NCI-H526 treated with DMSO at 0.1 percent for 48 hours (cell line): ENCODE measurements around the gene TMEM215.
"Not testable (repeated sequence)": the region's sequence is repeated elsewhere in the genome, so short reads cannot be mapped to it uniquely, and the experiment has no call there.

Experiments
- DNase-seq: peaks from one replicate; lab custom pipeline; 2025; lab: John Stamatoyannopoulos, UW

TMEM215 gene, protein sequence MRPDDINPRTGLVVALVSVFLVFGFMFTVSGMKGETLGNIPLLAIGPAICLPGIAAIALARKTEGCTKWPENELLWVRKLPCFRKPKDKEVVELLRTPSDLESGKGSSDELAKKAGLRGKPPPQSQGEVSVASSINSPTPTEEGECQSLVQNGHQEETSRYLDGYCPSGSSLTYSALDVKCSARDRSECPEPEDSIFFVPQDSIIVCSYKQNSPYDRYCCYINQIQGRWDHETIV

DNA sequence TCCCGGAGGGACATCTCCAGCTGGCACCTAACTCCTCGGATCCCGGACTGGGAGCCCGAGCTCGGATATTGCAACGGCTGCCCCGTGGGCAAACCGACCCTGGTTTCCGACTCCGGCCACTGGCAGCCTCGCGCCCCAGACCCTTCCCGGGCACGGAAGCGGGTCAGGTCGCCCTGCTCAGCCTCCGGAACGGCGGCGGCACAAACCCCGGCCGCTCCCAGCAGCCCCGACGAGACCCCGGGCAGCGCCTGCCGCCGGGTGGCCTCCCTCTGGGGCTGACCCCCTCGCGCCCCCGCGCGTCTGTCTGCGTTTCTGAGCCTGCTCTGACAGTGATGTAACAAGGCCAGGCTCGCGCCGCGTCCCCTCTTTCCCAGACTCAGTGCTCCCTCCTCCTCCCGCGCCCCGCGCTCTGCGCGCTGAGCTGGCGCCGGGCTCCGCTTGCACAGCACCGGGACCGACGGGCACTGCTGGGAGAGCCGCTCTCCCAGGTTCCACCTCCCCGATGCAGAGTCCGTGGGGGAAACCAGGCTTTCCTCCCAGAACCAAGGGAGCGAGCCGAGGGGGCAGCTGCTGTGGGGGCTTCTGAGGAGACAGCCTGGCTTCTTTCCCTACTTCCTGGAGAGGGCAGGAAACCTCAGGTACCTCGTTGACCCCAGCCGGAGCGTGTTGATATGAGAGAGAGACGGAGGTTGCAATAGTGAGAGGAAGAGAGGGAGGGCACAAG, at the start of gene TMEM215:
TSS of gene TMEM215 (plus strand) at position 373 of the 724 bp plus-strand sequence. CDS start 644 bp downstream, outside the sequence.
- peak; percentile 36 for DNase-seq

DNA sequence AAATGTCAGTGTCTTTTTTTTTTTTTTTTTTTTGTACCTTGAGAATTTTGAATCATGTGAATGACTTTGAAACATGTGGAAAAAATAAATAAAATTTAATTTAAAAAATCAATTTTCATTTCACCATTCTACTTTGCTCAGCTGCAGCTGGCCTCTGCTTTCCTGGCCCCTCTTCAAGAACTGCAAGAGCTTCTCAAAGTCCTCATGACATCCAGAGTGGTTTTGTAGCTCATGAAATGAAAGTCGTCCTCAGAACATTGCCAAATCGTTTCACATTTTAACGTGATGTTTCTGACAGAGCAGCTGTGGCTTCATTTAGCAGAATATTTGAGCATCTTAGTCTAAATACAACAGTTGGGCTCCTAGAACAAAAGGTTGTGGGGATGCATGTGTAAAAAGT, 47.9 kb upstream of the TMEM215 start:
- DNase-seq: no peak

DNA sequence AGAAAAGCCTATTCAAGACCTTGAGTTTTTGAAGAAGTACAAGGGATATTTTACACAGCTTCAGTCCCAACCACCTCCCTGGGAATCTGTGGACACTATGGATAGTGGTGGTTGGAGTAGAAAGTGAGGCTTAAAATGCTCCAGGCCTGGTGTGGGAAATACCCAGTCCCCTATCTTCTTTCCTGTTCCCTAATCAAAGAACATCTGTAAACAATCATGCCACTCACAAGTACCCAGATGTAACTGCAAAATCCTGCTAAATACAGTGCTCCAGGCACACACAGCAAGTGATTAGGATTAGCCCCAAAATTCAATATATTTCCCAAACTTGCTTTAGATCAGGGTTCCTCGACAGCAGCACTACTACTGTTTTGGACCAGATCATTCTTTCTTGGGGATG, 46.0 kb upstream of the TMEM215 start:
- DNase-seq: no peak

DNA sequence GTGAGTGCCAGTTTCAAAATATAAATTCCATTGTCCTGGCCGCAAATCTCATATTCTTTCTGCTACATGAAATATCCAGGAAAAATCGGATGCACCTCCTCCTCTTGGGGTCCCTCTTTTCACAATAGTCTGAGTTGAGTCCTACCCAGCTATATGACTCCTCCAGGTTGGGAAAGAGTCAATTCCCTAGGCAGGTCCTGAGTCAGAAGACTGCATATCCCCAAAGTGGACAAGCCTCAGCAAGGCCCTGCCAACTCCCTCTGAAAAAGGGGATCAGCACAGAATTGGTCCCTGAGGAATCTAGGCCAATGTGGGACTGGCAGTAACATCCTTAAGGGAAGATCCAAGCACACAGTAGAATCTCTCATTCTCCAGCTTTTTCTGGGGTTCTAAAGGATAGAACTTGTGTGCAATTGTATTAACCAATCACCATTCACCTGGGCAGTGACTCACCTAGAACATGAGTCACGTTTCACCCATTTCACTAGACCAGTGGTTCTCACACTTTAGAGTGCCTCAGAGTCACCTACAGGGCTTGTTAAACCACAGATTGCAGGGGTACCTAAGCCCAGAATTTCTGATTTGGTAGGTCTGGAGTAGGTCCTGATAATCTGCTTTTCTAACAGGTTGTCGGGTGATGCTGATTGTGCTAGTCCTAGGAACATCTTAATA, 44.7 kb upstream of the TMEM215 start:
- DNase-seq: no peak

DNA sequence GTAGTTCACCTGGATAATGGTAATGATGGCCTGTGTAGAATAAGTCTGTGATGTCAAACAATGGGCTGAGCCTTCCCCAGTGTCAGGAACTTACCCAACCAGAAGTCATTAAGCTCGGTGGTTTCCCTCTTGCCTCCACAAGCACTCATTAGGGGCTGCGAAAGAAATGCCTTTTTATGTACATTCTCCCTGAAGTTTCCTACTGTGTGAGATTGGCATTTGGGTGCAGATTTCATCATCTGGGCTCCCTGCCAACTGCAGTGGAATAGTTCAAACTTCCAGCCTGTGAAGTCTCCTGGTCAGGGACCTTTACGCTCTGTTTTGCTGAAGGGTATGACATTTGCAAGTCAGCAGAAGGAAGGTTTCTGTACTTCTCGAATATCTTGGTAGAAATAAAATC, 41.6 kb upstream of the TMEM215 start:
- DNase-seq: no peak

DNA sequence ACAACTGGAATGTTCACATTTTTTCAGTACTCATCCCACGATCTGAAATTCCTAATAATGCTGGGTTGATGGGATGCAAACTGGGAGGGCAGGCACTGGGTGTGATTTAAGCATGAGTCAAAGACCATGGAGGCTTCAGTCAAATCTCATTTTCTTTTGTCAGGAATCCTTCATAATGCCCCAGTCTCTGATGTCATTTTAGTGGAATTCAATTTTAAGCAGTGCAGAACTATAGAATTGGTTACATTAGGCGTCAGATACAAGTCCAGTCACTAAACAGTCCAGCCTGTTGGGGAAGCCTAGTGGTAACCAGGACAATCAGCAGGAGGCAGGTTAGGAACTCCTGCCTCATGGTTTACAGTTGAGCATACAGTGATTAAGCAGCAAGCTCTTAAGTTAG, 41.0 kb upstream of the TMEM215 start:
- DNase-seq: no peak

DNA sequence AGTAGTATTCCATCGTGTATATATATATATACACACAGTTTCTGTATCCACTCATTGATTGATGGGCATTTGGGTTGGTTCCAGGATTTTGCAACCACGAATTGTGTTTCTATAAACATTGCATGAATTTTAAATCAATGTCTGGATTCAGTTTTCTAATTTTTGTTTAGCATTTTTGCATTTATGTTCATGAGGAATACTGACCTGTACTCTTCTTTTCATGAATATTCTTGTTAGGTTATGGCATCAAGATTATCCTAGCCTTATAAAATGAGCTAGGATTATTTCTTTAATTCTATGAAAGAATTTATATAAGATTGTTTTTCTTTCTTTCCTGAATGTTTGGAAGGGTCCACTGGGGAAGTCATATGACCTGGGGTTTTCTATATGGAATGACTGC, 35.3 kb upstream of the TMEM215 start:
- no peak for DNase-seq

DNA sequence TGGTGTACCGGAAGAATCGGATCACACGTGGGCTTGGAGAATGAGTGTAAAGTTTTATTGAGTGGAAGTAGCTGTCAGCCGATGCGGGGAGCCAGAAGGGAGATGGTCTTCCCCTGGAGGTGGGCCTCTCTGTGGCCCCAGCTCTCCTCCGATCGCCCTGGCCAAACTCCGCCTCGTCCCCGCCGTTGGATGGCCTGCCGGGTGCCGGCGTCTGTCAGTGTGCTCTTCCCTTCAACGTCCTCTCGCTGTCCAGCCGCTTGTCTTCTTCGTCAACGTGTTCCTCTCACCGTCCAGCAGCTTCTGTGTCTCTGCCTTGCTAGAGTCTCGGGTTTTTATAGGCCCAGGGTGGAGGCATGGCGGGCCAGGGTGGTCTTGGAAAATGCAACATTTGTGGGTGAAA, 27.6 kb upstream of the TMEM215 start:
- no peak for DNase-seq

DNA sequence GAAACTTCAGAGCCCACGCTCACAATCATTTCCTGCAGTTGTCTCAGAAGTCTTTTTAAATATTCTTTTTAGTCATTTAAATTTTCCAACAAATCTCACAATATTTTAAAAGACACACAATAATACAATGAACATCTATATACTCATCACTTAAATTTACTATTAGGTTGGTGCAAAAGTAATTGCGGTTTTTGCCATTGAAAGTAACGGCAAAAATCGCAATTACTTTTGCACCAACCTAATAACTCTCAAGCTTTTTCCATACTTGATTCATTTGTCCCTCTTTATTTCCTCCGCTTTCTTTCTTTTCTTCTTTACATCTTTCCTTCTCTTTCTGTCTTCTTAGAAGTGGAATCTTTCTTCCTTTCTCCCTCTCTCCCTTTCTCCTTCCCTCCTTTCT, 19.2 kb upstream of the TMEM215 start:
- DNase-seq: no peak

DNA sequence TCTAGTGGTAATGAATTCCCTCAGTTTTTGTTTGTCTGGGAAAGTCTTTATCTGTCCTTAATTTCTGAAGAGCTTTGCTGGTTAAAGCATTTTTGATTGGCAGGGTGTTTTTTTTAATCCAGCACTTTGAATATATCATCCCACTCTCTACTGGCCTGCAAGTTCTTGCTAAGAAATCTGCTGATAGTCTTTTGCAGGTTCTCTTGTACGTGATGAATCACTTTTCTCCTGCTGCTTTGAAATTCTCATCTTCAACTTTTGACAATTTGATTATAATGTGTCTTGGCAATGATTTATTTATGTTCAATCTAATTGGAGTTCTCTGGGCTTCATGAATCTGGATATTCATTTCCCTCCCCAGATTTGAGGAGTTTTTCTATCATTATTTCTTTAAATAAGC, 8.1 kb upstream of the TMEM215 start:
- no peak for DNase-seq

DNA sequence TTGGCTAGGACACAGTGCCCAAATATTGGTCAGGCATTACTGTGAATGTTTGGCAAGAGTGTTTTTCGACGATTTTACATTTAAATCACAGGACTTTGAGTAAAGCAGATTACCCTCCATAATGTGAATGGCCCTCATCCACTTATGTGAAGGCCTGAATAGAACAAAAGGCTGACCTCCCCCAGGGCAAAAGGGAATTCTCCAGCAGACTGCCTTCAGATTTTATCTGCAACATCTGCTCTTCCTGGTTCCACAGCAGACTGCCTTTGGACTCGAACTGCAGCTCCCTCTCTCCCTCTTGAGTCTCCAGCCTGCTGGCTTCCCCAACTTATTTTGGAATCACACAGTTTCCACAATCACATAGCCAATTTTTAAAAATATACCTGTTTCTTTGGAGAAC, 7.1 kb upstream of the TMEM215 start:
- DNase-seq: no peak

DNA sequence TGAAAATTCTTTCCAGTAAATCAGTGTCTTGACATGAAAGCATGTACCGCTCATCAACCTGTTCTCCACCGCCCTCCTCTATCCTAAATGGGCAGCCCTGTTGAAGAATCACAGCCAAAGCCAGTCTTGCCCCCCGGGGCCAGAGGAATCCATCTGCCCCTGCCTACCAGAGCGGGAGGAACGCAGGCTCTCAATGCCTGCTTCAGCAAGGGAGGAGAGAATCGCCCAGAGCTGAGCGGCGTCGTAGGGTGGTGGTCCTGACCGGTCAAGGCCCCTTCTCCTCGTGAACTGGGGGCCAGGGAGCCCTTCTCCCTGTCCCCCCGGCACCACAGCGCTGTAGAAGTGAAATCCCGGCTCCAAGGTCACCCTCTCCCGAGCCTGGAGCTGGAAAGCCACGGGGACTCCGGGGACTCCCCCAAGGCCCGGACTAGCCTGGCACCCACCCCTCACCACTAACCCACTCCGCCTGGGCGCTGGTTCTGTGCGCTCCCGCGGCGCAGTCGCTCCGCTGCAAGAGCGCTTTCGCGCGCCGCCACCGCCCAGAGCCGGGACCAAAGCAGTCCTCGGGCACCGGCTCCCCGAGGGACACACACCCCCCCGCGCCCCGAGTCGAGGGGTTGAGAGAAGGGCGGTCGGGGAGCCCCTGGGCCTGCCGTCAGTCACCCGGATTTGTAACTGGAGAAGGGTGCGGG, 718 bp upstream of the TMEM215 start:
- DNase-seq: no peak

DNA sequence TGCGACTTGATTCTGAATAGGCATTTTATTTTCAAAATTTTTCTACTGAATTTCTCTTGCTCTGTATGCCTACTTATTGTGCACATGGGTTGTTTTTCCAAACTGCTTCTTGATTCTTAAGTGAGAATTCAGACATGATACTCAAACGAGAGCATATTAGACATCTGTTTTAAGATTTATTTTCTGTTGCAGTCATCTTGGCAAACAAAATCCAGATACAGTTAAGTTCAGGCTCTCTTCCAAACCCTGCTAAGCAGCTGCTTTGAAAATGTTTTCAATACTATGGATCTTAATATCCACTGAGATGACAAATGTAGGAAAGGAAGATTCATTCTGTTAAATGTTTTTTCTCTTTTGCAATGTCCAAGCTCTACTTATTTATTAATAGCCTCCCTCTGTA, 4.5 kb downstream of the TMEM215 start:
- DNase-seq: no peak

DNA sequence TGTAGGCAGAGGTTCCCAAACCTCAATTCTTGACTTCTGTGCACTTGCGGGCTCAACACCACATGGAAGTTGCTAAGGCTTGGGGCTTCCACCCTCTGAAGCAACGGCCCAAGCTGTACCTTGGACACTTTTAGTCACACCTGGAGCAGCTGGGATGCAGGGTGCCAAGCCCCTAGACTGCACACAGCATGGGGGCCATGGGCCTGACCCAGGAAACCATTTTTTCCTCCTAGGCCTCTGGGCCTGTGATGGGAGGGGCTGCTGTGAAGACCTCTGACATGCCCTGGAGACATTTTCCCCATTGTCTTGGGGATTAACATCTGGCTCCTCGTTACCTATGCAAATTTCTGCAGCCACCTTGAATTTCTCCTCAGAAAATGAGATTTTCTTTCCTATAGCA, 12.7 kb downstream of the TMEM215 start:
- not testable (repeated sequence) for DNase-seq

DNA sequence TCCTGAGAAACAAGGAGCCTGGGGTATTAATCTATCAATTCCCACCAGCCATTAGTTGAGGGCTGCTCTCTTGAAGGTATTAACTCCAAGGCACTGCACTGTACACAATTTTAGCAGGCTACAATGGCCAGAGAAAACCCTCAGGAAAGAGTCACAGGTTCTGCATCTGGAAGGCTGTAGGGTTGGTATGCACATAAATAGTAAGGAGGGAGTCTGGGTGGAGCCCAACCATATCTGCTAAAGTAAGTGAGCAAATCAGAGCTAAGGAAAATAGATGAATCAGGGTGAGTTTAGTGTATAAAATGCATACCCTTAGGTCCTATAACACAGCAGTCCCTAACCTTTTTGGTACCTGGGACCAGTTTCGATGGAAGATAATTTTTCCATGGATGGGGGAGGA, 18.2 kb downstream of the TMEM215 start:
- DNase-seq: no peak

DNA sequence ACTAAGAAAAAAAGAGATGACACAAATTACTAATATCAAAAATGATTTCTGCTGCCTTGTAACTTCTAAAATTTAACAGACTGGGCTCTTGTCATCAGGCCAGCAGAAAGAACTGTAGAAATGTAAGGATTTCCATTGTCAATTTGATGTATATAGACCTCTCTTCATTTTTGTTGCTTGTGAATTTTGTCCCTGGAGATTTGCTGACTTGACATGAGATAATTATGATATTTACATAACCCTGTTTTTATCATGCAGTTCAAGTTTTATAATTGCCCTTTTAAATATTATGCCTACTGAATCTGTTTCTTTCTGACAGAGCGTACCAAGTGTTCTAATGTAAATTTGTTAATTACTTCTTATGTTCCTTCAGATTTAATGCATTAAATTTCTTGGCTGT, 23.9 kb downstream of the TMEM215 start:
- DNase-seq: no peak

DNA sequence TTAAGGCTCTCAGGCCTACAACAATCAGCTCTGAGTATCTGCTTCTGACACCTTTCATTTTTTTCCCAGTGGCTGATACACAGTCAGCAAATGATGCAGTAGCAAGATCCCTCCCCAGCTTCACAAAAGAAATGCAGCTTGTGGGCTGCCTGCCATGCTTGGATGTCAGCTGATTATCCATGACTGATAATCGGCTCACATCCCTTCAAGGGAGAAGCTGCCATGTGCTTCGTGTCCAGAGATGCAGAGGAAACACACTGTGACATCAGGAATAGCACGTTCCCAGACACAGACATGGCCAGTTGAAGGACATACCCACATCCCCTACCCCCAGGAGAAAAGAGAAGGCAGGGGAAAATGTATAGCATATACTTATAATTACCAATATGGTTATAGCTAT, 27.9 kb downstream of the TMEM215 start:
- DNase-seq: no peak

DNA sequence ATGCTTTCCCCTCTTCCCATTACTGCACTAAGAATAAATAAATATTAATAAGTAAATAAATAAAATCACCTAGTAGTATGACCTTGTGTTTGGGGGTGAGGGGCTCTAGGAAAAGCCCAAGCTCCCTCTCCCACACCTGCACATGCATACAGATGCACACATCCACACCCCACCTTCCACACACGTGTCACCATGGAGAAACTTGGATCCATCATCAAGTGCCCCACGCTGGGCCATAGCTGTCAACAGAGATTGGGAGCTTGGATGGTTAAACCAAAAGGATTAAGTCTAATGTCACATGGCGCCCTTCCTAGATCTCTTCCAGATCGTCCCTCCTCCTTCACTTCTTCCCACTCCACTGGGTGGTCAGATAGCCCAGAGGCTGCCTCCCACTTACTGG, 37.0 kb downstream of the TMEM215 start:
- no peak for DNase-seq

DNA sequence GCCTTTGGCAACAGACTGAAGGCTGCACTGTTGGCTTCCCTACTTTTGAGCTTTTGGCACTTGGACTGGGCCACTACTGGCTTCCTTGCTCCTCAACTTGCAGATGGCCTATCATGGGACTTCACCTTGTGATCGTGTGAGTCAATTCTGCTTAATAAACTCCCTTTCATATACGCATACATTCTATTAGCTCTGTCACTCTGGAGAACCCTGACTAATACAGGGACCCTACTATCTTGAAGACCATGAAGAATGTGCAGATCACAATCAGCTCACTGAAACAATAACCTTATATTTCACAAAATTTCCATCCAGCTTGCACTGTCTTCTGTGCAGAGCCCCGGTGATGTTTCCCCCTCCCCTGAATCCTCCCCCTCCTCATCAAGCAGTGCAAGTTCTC, 39.8 kb downstream of the TMEM215 start:
- no peak for DNase-seq

DNA sequence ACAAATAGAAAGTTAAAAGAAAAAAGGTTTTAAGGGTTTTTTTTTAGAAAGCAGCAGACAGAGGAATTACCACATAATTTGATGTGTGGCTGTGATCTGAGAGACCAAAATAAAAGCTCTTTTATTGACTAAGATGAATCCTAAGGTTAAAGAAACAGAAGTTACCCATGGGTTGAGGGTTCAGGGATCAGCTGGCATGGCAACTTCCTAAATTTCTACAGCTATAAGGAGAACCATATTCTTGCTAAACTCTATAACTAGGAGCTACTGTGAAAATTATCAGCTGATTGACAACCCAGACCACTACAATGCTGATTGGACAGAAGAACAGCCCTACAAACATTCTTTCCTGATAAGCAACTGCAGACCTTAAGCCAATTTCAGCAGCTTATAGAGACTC, 40.2 kb downstream of the TMEM215 start:
- DNase-seq: no peak

DNA sequence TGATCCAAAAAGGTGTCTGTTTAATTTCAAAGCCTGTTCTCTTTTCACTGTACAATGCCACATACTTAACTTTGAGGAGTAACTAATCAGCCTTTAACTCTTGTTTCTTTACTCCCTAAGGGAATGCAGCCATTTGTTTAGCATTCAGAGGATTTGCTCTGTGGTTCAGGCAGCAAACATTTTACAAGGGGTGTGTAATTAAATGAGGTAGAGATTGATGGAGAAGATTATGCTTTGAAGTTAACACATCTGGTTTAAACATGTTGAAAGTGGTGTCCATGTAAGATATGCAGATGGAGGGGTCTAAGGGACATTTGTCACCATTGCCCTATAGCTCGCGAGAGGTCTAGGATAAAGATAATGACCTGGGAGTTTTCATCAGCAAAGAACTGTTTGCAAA, 41.9 kb downstream of the TMEM215 start:
- no peak for DNase-seq

DNA sequence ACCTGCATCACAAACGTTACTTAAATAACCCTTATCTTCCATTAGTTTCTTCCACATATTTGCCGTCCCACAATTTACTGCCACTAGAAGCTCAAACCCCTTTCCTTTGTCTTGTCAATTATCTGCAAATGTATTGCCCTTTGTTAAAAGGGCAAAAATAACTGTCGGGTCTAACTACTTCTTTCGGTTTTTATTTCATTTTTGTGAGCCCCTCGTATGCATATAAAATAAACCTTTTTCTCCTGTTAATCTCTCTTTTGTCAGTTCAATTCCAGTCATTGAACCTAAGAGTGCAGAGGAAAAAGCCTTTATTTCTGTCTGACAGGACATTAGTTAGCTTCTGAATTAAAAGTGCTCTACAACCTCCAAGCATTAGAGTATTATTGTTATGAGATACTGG, 45.5 kb downstream of the TMEM215 start:
- DNase-seq: no peak

DNA sequence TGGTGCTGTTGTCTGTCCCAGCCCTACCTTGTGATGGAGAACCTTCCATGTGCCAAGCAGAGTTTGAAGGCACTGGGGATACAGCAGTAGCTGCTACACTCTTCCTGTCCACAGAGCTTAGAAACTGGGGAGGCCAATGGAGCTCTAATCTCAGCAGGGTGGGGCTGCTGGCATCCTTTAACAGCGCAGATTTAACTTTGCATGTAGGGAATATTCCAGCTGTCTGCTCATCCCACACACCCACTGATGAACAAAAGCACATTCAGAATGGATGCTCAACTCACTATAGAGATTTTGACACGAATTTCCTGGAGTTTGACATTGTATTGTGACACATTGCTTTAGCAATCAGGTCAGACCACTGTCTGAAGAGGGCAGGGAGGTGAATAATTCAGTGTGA, 49.0 kb downstream of the TMEM215 start:
- DNase-seq: no peak
